ENCODE data around the gene SRSF6.

GRCh38 chr20:43456809-43457639 lies 672 bp upstream of the SRSF6 start:
- TF ChIP-seq CTCF (IDR thresholded peaks at IDR 0.05) (no peak), POLR2A (IDR thresholded peaks at IDR 0.05) (no peak)
